GM21576 (cell line): ENCODE measurements around the gene IL3RA.
"Not testable (repeated sequence)": the region's sequence is repeated elsewhere in the genome, so short reads cannot be mapped to it uniquely, and the experiment has no call there.

Experiments used
- ATAC-seq: cut with Tn5 transposase; IDR thresholded peaks from one replicate; pipeline ENCODE4 v1.9.1; 2021; ENCODE audit warnings: mild to moderate bottlenecking, moderate library complexity; ENCODE audit not compliant: unreplicated experiment

IL3RA gene

DNA sequence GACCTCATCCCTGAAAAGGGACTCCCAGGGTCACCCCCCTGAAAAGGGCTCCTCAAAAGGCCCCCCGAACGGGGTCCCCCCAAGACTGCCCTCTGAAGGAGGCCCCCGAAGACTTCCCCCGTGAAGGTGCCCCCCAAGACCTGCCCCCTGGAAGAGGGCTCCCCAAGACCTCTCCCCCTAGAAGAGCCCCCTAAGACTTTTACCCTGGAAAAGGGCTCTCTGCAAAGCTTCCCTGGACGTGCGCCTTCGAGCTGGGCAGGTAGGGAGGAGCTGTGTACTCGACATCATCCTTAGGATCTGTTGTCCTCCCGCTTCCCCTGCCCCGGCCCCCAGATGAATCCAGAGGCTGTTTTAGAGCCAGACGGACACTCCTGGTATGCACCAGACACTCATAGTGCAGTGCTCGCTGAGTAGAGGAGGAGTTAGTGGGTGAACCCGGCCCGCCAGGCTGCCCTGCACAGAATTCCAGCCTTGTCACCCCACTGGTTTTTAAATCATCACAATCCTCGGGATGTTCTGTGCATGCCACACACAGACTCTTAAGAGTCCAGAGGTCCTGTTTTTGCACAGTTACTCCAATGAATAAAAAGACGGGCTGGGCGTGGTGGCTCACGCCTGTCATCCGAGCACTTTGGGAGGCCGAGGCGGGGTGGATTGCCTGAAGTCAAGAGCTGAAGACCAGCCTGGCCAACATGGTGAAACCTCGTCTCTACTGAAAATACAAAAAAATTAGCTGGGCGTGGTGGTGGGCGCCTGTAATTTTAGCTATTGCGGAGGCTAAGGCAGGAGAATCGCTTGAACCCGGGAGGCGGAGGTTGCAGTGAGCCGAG lies 61.1 kb downstream of the IL3RA start:
- ATAC-seq, result no peak

- ATAC-seq, result no peak
Measured at GRCh38 chrX:1398431-1399340, 62.1 kb downstream of the IL3RA start.

DNA sequence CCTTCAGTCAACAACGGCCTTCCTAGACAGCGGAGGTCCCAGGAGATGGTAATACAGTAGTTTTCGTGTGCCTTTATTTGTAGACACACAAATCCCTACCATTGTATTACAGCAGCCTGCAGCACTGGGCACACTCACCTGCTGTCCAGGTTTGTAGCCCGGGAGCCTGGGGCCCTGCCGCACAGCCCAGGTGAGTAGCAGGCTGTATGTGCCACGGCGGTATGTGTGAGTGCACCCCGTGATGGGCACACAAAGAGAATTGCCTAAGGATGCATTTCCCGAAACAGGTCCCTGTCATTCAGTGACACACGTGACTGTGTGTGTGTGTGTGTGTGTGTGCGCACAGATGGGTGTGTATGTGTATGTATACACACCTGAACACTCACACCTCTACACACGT lies 63.5 kb downstream of the IL3RA start:
- no peak for ATAC-seq

DNA sequence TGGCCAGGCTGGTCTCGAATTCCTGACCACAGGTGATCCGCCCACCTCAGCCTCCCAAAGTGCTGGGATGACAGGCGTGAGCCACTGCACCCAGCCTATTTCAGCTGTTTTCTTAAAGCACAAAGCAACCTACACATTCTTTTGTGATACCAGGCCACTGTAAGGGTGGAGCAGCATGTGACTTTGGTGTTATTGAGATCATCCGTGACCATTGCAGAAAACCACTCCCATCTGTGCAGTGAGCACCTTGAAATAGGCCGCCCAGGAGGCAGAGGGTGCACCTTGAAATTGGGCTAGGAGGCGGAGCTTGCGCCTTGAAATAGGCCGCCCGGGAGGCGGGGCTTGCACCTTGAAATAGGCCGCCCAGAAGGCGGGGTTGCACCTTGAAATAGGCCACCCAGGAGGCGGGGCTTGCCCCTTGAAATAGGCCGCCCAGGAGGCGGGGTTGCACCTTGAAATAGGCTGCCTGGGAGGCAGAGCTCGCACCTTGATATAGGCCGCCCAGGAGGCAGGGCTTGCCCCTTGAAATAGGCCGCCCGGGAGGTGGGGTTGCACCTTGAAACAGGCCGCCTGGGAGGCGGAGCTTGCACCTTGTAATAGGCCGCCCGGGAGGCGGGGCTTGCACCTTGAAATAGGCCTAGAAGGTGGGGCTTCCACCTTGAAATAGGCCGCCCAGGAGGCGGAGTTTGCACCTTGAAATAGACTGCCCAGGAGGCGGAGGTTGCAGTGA lies 64.3 kb downstream of the IL3RA start:
- ATAC-seq, result no peak

DNA sequence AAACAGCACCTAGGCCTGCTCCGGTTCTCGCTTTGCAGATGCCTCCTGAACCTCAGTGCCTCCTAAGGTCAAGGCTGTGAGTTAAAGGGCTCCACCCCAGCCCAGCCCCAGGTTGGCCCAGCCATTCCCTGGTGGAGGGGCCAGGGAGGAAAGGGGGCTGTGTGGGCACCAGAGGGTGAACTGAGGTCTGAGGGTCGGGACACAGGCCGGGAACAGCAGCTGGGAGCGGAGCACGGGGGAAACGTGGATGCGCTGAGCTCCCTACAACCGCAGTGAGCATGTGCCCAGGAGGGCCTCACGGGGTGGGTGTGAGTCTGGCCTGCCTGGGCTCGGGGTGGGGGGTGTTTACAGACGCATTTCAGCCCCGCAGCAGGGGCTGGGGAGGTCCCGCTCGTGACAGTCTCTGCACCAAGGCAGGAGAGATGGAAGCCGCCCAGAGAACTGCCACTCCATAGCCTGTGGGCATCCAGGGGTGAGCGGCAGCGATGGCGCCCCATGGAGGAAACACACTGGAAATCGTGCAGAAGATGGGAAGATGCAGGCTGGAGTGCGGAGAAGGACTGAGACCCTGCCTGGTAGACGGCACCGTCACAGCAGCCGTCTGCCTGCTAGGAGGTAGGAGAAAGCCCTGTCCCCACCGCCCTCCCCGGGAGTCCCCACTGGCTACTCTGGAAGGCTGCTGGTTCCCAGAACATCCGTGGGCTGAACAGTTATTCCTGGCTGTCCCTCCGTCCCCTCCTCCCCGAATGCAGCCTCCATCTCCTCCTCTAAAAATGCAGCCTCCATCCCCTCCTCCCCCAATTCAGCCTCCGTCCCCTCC lies 65.2 kb downstream of the IL3RA start:
- ATAC-seq, result no peak

GRCh38 chrX:1403228-1403627 lies 66.6 kb downstream of the IL3RA start:
- no peak for ATAC-seq

DNA sequence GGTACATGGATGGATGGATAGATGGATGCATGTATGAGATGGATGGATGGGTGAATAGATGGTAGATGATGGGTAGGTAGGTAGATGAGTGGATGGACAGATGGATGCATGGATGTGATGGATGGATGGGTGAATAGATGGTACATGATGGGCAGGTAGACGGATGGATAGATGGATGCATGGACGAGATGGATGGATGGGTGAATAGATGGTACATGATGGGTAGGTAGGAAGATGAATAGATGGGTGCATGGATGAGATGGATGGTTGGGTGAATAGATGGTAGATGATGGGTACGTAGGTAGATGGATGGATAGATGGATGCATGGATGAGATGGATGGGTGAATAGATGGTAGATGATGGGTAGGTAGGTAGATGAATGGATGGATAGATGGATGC lies 67.3 kb downstream of the IL3RA start:
- ATAC-seq, result not testable (repeated sequence)

DNA sequence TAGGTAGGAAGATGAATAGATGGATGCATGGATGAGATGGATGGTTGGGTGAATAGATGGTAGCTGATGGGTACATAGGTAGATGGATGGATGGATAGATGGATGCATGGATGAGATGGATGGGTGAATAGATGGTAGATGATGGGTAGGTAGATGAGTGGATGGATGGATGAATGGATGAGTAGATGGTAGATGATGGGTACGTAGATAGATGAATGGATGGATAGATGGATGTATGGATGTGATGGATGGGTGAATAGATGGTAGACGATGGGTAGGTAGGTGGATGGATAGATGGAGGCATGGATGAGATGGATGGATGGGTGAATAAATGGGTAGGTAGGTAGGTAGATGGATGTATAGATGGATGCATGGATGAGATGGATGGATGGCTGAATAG lies 69.2 kb downstream of the IL3RA start:
- not testable (repeated sequence) for ATAC-seq

DNA sequence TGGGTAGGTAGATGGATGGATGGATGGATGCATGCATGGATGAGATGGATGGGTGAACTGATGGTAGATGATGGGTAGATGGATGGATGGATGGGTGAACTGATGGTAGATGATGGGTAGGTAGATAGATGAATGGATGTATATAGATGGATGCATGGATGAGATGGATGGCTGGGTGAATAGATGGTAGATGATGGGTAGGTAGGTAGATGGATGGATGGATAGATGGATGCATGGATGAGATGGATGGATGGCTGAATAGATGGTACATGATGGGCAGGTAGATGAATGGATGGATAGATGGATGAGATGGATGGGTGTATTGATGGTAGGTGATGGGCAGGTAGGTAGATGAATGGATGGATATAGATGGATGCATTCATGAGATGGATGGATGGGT lies 70.5 kb downstream of the IL3RA start:
- no peak for ATAC-seq

GRCh38 chrX:1411326-1411725 lies 74.7 kb downstream of the IL3RA start:
- ATAC-seq, result no peak

- ATAC-seq, result no peak
Measured at GRCh38 chrX:1412551-1413161, 76.1 kb downstream of the IL3RA start.

DNA sequence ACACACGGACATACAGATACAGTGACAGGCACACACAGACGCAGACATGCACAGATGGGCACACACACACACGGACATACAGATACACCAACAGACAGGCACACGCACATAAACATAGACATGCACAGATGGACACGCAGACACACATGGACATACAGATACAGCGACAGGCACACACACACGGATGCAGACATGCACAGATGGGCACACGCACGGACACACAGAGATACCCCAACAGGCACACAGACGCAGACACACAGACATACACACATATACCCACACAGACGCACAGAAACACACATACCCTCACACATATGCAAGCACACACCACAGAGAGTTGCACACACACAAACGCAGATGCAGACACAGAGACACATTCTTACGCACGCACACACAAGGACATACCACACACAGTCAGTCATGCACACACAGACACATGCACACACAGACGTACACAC lies 79.8 kb downstream of the IL3RA start:
- no peak for ATAC-seq

DNA sequence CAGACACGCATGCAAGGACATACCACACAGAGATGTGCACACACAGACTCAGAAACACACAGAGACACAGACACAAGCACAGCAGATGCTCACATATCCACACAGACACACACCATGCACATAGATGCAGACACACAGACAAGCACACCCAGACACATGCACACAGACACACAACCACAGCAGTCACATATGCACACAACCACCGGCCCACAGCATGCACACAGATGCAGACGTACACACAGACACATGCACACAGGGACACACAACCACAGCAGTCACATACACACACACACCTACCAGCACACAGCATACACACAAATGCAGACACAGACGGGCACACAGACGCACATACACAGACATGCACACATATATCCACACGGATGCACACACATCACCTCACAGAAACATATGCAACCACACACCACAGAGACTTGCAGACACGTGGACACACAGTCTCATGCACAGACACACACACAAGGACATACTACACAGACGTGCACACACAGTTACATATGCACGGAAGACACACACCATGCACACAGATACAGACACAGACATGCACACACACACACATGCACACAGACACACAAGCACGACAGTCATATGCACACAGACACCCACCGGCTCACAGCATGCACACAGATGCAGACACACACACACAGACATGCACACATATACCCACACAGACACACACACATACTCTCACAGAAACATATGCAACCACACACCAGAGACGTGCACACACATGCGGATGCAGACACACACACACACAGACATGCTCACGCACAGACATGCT lies 80.6 kb downstream of the IL3RA start:
- ATAC-seq, result no peak

GRCh38 chrX:1417921-1418771 lies 81.6 kb downstream of the IL3RA start:
- ATAC-seq, result no peak

DNA sequence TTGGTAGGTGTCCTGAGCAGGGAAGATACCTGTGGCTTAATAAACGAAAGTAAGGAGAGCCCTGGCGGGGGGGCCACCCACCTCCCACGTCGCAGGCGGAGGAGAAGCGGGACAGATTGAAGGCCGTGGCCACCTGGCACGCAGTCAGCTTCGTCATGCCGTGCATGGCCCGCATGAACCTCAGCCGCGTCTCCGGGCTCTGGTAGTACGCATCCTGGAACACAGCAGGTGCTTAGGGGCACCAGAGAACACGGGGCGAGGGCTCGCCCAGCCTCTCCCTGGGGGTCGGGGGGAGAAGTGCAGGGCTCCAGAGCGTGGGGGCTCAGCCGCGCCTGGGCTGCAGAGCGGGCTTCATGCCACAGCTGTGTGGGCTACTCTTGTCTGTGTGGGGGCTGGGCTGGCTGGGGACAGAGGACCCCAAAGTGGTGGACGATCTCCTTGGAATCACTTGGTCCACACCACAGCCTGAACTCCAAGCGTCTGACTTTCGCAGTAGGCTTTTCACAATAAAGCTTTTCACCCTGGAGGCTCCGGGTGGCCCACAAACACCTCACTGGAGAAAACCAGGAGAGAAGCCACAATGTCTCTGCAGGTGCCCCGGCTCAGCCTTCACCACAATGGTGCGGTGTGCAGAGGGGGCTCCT lies 82.4 kb downstream of the IL3RA start:
- ATAC-seq, result no peak

- no peak for ATAC-seq
Measured at GRCh38 chrX:1419545-1420355, 83.2 kb downstream of the IL3RA start.

DNA sequence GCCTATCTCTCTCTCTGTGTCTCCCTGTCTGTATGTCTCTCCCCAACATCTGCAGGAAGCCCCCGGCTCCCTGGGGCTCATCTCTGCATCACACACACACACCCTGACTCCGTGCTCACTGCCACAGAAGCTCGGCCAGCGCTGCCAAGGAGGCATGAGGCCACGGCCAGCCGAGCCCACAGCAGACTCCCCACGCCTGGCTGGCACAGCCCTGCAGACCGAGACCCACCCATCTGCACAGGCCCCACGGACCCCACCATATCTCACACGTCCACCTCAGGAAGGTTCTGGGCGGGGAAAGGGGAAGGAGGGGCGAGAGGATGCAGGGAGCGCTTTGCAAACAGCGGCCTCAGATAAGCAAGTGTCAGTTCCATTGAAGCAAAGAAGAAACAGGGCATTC lies 83.8 kb downstream of the IL3RA start:
- ATAC-seq, result no peak
